CD8-positive, alpha-beta memory T cell (primary cell): ENCODE results near the gene ACOT4. TPM values are rescaled to one million over a fixed set of nuclear protein-coding genes. Genes with fewer than 3 reads are reported as not detected.
A peak's percentile ranks its signal among the peaks of the same experiment; 100 is the strongest.

Experiments
- CTCF ChIA-PET: fragments of 350-600 bp; sonication (Branson Sonifier 250); formaldehyde crosslinking; loops from one replicate; lab custom pipeline; 2021; ENCODE audit warnings: antibody characterized with exemption; lab: Charles Lee
- POLR2A ChIA-PET: fragments of 350-600 bp; sonication (Branson Sonifier 250); formaldehyde crosslinking; loops from one replicate; lab custom pipeline; 2021; ENCODE audit warnings: antibody characterized with exemption; lab: Charles Lee
- DNase-seq, 5 donors: peaks; one replicate each; pipeline versions ENCODE4 v3.0.0 to v3.0.0-alpha.2; 2020 to 2022; ENCODE audit warnings: mixed read lengths in 1 of 5
- H3K27ac ChIP-seq: one replicate; pipeline ENCODE4 v1.7.0; 2013; ENCODE audit warnings: low read depth, mild to moderate bottlenecking, low read length, moderate library complexity
- H3K27me3 ChIP-seq: 2 replicates; pipeline ENCODE4 v1.7.0; 2013; ENCODE audit warnings: low read length, mild to moderate bottlenecking; ENCODE audit not compliant: insufficient read depth, poor library complexity, severe bottlenecking
- H3K36me3 ChIP-seq: 2 replicates; pipeline ENCODE4 v1.7.0; 2013; ENCODE audit warnings: mild to moderate bottlenecking, low read length, moderate library complexity; ENCODE audit not compliant: insufficient read depth
- H3K4me1 ChIP-seq: 2 replicates; pipeline ENCODE4 v1.7.0; 2013; ENCODE audit warnings: mild to moderate bottlenecking, low read length, moderate library complexity; ENCODE audit not compliant: insufficient read depth
- H3K4me3 ChIP-seq: 2 replicates; pipeline ENCODE4 v1.7.0; 2013; ENCODE audit warnings: mild to moderate bottlenecking, low read length
- H3K9me3 ChIP-seq: 2 replicates; pipeline ENCODE4 v1.7.0; 2013; ENCODE audit warnings: mild to moderate bottlenecking, low read length
- H3K27ac Mint-ChIP-seq, 8 donors: one replicate each; pipeline ENCODE4 v1.8.0; 2020 to 2021; ENCODE audit warnings: mixed read lengths in 8 of 8, mild to moderate bottlenecking in 6 of 8, inconsistent platforms in 3 of 8, moderate library complexity in 3 of 8
- H3K27me3 Mint-ChIP-seq, 2 donors: one replicate each; pipeline ENCODE4 v1.8.0; 2020 to 2021; ENCODE audit warnings: mixed read lengths in 2 of 2, mild to moderate bottlenecking in 1 of 2, moderate library complexity in 1 of 2
- H3K36me3 Mint-ChIP-seq, 3 donors: one replicate each; pipeline ENCODE4 v1.8.0; 2020 to 2021; ENCODE audit warnings: mixed read lengths in 3 of 3, inconsistent platforms in 1 of 3, mild to moderate bottlenecking in 1 of 3
- H3K4me1 Mint-ChIP-seq, 3 donors: one replicate each; pipeline ENCODE4 v1.8.0; 2020 to 2021; ENCODE audit warnings: mixed read lengths in 3 of 3, inconsistent platforms in 1 of 3, mild to moderate bottlenecking in 1 of 3
- H3K4me3 Mint-ChIP-seq, 7 donors: one replicate each; pipeline ENCODE4 v1.8.0; 2020 to 2021; ENCODE audit warnings: mixed read lengths in 7 of 7, mild to moderate bottlenecking in 6 of 7, moderate library complexity in 4 of 7, inconsistent platforms in 2 of 7
- H3K9me3 Mint-ChIP-seq, 5 donors: one replicate each; pipeline ENCODE4 v1.8.0; 2020 to 2022; ENCODE audit warnings: mixed read lengths in 5 of 5, mild to moderate bottlenecking in 3 of 5, moderate library complexity in 2 of 5, inconsistent platforms in 1 of 5
- polyA plus RNA-seq: library from polyadenylated mRNA; unstranded; fragments of 300-500 nt; fragmentation: Illumina TruSeq; gene quantifications from one replicate; pipeline ENCODE4 v1.2.3, GENCODE V29; 2021
- total RNA-seq, 2 experiments: library from RNA; stranded (reverse); gene quantifications; one replicate each; pipeline ENCODE4 v1.2.3, GENCODE V29; 2021

ACOT4 gene
- total and polyA plus RNA-seq, 3 experiments from 2014 or later = 4.0 to 5.0 (median 5.0) TPM

GRCh38 chr14:73607241-73607640 lies 15.6 kb downstream of the ACOT4 start:
- H3K4me3 ChIP-seq = no peak overlapping the region
- Mint-ChIP-seq H3K4me1 (no peaks in the 10 kb centered on the region), H3K27me3 (peaks cover 4 to 12% of the 10 kb centered on the region in 2 donors), H3K4me3 (no peak overlapping the region), H3K27ac (no peak overlapping the region), H3K36me3 (peaks cover 0 to 4% (median 0%) of the 10 kb centered on the region in 3 donors), H3K9me3 (no peaks in the 10 kb centered on the region)
- H3K27me3 ChIP-seq = no peaks in the 10 kb centered on the region
- POLR2A ChIA-PET = no interaction called here
- H3K36me3 ChIP-seq = no peaks in the 10 kb centered on the region
- DNase-seq = no peak
- H3K9me3 ChIP-seq = no peaks in the 10 kb centered on the region
- H3K27ac ChIP-seq = no peak overlapping the region
- CTCF ChIA-PET = no interaction called here
- peaks cover 4% of the 10 kb centered on the region for H3K4me1 ChIP-seq

GRCh38 chr14:73610687-73611086 lies 19.0 kb downstream of the ACOT4 start:
- CTCF ChIA-PET = no interaction called here
- H3K9me3 ChIP-seq = no peaks in the 10 kb centered on the region
- no peak for DNase-seq

GRCh38 chr14:73612339-73613045 lies 20.8 kb downstream of the ACOT4 start, which contains the start of gene ACOT6:
Gene ACOT6, plus strand, starts transcription at chr14:73612517. Its CDS starts 55 bp downstream, at chr14:73612572.
- peak within 1 kb of the TSS; percentile 80 to 97 (median 82) for H3K27ac Mint-ChIP-seq

More at GRCh38 chr14:73610687-73611086, 19.0 kb downstream of the ACOT4 start:
- H3K27ac Mint-ChIP-seq = peak overlapping the region in 1 of 8 donors; percentile 60
- no peaks in the 10 kb centered on the region for H3K9me3 Mint-ChIP-seq
- Histone ChIP-seq H3K4me1 (peaks cover 8% of the 10 kb centered on the region), H3K4me3 (no peak overlapping the region), H3K27ac (no peak overlapping the region), H3K36me3 (no peaks in the 10 kb centered on the region), H3K27me3 (no peaks in the 10 kb centered on the region)
- H3K4me1 Mint-ChIP-seq = peaks cover 0 to 3% (median 0%) of the 10 kb centered on the region in 3 donors
- peaks cover 2 to 12% of the 10 kb centered on the region in 2 donors for H3K27me3 Mint-ChIP-seq
- POLR2A ChIA-PET = no interaction called here
- peak overlapping the region in 3 of 7 donors; percentile 18 to 95 (median 84) for H3K4me3 Mint-ChIP-seq
- peaks cover 0 to 4% (median 0%) of the 10 kb centered on the region in 3 donors for H3K36me3 Mint-ChIP-seq

GRCh38 chr14:73613046-73613383 lies 21.3 kb downstream of the ACOT4 start:
- Histone ChIP-seq H3K4me3 (peak overlapping the region; percentile 75), H3K36me3 (no peaks in the 10 kb centered on the region), H3K27me3 (no peaks in the 10 kb centered on the region), H3K27ac (peak overlapping the region; percentile 45), H3K4me1 (peaks cover 8% of the 10 kb centered on the region), H3K9me3 (no peaks in the 10 kb centered on the region)
- Mint-ChIP-seq H3K4me1 (peaks cover 0 to 3% (median 0%) of the 10 kb centered on the region in 3 donors), H3K27me3 (peaks cover 2 to 7% of the 10 kb centered on the region in 2 donors), H3K36me3 (peaks cover 0 to 4% (median 0%) of the 10 kb centered on the region in 3 donors), H3K27ac (peak overlapping the region; percentile 66 to 97 (median 81)), H3K9me3 (no peaks in the 10 kb centered on the region), H3K4me3 (peak overlapping the region; percentile 84 to 95 (median 90))
- DNase-seq = no peak
- ChIA-PET CTCF (interaction anchor here (0.8 to 1.7 kb wide), 11 partner anchors 13 to 105 kb away, joined by 3 to 16 read pairs (median 4); partner anchors contain the start of genes ACOT2 and ACOT4), POLR2A (interaction anchor here (0.6 to 2.1 kb wide), 14 partner anchors 17 to 564 kb away, joined by 3 to 46 read pairs (median 6); partner anchors contain the start of genes ACOT2, ACOT4 and RIOX1)

More at GRCh38 chr14:73612339-73613045, 20.8 kb downstream of the ACOT4 start, which contains the start of gene ACOT6:
- POLR2A ChIA-PET = interaction anchor here (0.6 to 2.1 kb wide), 14 partner anchors 17 to 563 kb away, joined by 3 to 46 read pairs (median 6); partner anchors contain the start of genes ACOT2, ACOT4 and RIOX1
- H3K4me3 Mint-ChIP-seq = peak within 1 kb of the TSS; percentile 84 to 95 (median 90)
- H3K27ac ChIP-seq = peak within 1 kb of the TSS; percentile 45
- CTCF ChIA-PET = interaction anchor here (0.8 to 1.7 kb wide), 12 partner anchors 11 to 104 kb away, joined by 3 to 16 read pairs (median 4); partner anchors contain the start of genes ACOT2 and ACOT4
- H3K9me3 ChIP-seq = no peaks in the 10 kb centered on the region
- H3K9me3 Mint-ChIP-seq = no peaks in the 10 kb centered on the region
- no peaks in the 10 kb centered on the region for H3K36me3 ChIP-seq
- peaks cover 0 to 4% (median 0%) of the 10 kb centered on the region in 3 donors for H3K36me3 Mint-ChIP-seq
- peaks cover 8% of the 10 kb centered on the region for H3K4me1 ChIP-seq
- peaks cover 0 to 3% (median 0%) of the 10 kb centered on the region in 3 donors for H3K4me1 Mint-ChIP-seq
- peak within 1 kb of the TSS; percentile 75 for H3K4me3 ChIP-seq
- peak; percentile 28 to 77 (median 70) for DNase-seq
- peaks cover 2 to 7% of the 10 kb centered on the region in 2 donors for H3K27me3 Mint-ChIP-seq
- no peaks in the 10 kb centered on the region for H3K27me3 ChIP-seq

- Histone ChIP-seq H3K4me1 (peaks cover 8% of the 10 kb centered on the region), H3K4me3 (peak overlapping the region; percentile 75), H3K27ac (no peak overlapping the region), H3K9me3 (no peaks in the 10 kb centered on the region), H3K36me3 (no peaks in the 10 kb centered on the region), H3K27me3 (no peaks in the 10 kb centered on the region)
- POLR2A ChIA-PET = interaction anchor here (0.9 to 2.1 kb wide), 10 partner anchors 22 to 173 kb away, joined by 4 to 46 read pairs (median 7); partner anchors contain the start of genes ACOT2, ACOT4 and RIOX1
- H3K9me3 Mint-ChIP-seq = no peaks in the 10 kb centered on the region
- H3K4me1 Mint-ChIP-seq = peaks cover 0 to 3% (median 0%) of the 10 kb centered on the region in 3 donors
- peaks cover 0 to 2% of the 10 kb centered on the region in 2 donors for H3K27me3 Mint-ChIP-seq
- peak overlapping the region; percentile 84 to 95 (median 90) for H3K4me3 Mint-ChIP-seq
- DNase-seq = no peak
- CTCF ChIA-PET = interaction anchor here (1.2 to 1.7 kb wide), 8 partner anchors 12 to 105 kb away, joined by 3 to 16 read pairs (median 6); partner anchors contain the start of genes ACOT2 and ACOT4
- peaks cover 0 to under 1% (median 0%) of the 10 kb centered on the region in 3 donors for H3K36me3 Mint-ChIP-seq
- peak overlapping the region in 4 of 8 donors; percentile 79 to 91 (median 85) for H3K27ac Mint-ChIP-seq
Observed at GRCh38 chr14:73613419-73613963, 21.8 kb downstream of the ACOT4 start.

GRCh38 chr14:73616831-73617230 lies 25.2 kb downstream of the ACOT4 start:
- H3K27ac Mint-ChIP-seq = peak overlapping the region in 1 of 8 donors; percentile 52
- H3K27me3 ChIP-seq = no peaks in the 10 kb centered on the region
- no peaks in the 10 kb centered on the region for H3K36me3 ChIP-seq
- no peak overlapping the region for H3K4me3 Mint-ChIP-seq
- peaks cover 0 to 3% (median 0%) of the 10 kb centered on the region in 3 donors for H3K4me1 Mint-ChIP-seq
- no peak for DNase-seq
- H3K9me3 Mint-ChIP-seq = no peaks in the 10 kb centered on the region
- no peak overlapping the region for H3K27ac ChIP-seq
- peaks cover 8% of the 10 kb centered on the region for H3K4me1 ChIP-seq
- ChIA-PET CTCF (interaction anchor here (0.6 kb wide), 1 partner anchor 59 kb away, joined by 3 read pairs; no protein-coding TSS in a partner anchor), POLR2A (no interaction called here)
- no peaks in the 10 kb centered on the region for H3K9me3 ChIP-seq
- H3K36me3 Mint-ChIP-seq = no peaks in the 10 kb centered on the region
- no peak overlapping the region for H3K4me3 ChIP-seq
- no peaks in the 10 kb centered on the region for H3K27me3 Mint-ChIP-seq

- Mint-ChIP-seq H3K4me3 (no peak overlapping the region), H3K36me3 (no peaks in the 10 kb centered on the region), H3K27me3 (peaks cover 0 to 4% of the 10 kb centered on the region in 2 donors), H3K9me3 (no peaks in the 10 kb centered on the region), H3K4me1 (no peaks in the 10 kb centered on the region), H3K27ac (no peak overlapping the region)
- DNase-seq = no peak
- ChIA-PET CTCF (interaction anchor here (1.0 kb wide), 1 partner anchor 109 kb away, joined by 3 read pairs; no protein-coding TSS in a partner anchor), POLR2A (no interaction called here)
- no peaks in the 10 kb centered on the region for H3K9me3 ChIP-seq
- H3K4me1 ChIP-seq = no peaks in the 10 kb centered on the region
- no peak overlapping the region for H3K27ac ChIP-seq
- H3K4me3 ChIP-seq = no peak overlapping the region
- no peaks in the 10 kb centered on the region for H3K36me3 ChIP-seq
- no peaks in the 10 kb centered on the region for H3K27me3 ChIP-seq
Observed at GRCh38 chr14:73619524-73619923, 27.9 kb downstream of the ACOT4 start.
